ENCODE results near the gene SPSB1. TPM values are rescaled to one million over a fixed set of nuclear protein-coding genes. Genes with fewer than 3 reads are reported as not detected.

The SPSB1 gene
- total RNA-seq, 2 donors from 2014 or later, result 107 to 171 TPM

DNA sequence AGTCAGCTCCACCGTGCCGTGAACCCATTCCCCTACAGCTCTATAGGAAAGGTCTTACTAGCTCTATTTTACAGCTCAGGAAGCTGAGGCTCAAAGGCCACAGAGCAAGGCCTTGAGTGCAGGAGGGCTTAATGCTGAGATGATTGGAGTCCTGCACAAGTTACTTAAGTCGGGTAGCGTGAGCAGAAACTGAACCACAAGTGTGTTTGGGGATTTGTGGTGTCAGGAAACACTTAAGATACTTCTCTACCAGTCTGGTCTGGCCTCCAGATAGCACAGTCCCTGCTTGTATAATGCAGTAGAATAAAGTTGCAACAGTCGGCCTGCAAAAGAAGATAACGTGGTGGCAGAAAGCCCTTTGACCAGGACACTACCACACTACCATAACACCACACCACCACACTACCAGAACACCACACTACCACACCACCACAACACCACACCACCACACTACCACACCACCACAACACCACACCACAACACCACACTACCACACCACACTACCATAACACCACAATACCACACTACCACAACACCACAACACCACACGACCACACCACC is 118.1 kb downstream of the SPSB1 start:
- H3K36me3 ChIP-seq, result no peaks in the 10 kb centered on the region
- ATAC-seq (ENCODE audit: insufficient number of reproducible peaks, low FRiP score, low read depth) (no peak), DNase-seq (ENCODE audit: low spot score) (no peak)
- no peaks in the 10 kb centered on the region for H3K9me3 ChIP-seq
- H3K4me3 ChIP-seq, result no peak overlapping the region
- H3K27me3 ChIP-seq (replicated peaks; ENCODE audit: insufficient read depth), result no peaks in the 10 kb centered on the region
- H3K4me1 ChIP-seq (ENCODE audit: control insufficient read depth in 1 of 2, low read depth in 2 of 2), result peaks cover 26 to 37% of the 10 kb centered on the region in 2 donors
- no peak overlapping the region for H3K27ac ChIP-seq
- TF ChIP-seq, protein P1, sequence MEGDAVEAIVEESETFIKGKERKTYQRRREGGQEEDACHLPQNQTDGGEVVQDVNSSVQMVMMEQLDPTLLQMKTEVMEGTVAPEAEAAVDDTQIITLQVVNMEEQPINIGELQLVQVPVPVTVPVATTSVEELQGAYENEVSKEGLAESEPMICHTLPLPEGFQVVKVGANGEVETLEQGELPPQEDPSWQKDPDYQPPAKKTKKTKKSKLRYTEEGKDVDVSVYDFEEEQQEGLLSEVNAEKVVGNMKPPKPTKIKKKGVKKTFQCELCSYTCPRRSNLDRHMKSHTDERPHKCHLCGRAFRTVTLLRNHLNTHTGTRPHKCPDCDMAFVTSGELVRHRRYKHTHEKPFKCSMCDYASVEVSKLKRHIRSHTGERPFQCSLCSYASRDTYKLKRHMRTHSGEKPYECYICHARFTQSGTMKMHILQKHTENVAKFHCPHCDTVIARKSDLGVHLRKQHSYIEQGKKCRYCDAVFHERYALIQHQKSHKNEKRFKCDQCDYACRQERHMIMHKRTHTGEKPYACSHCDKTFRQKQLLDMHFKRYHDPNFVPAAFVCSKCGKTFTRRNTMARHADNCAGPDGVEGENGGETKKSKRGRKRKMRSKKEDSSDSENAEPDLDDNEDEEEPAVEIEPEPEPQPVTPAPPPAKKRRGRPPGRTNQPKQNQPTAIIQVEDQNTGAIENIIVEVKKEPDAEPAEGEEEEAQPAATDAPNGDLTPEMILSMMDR (IDR thresholded peaks at IDR 0.05), result no peak

DNA sequence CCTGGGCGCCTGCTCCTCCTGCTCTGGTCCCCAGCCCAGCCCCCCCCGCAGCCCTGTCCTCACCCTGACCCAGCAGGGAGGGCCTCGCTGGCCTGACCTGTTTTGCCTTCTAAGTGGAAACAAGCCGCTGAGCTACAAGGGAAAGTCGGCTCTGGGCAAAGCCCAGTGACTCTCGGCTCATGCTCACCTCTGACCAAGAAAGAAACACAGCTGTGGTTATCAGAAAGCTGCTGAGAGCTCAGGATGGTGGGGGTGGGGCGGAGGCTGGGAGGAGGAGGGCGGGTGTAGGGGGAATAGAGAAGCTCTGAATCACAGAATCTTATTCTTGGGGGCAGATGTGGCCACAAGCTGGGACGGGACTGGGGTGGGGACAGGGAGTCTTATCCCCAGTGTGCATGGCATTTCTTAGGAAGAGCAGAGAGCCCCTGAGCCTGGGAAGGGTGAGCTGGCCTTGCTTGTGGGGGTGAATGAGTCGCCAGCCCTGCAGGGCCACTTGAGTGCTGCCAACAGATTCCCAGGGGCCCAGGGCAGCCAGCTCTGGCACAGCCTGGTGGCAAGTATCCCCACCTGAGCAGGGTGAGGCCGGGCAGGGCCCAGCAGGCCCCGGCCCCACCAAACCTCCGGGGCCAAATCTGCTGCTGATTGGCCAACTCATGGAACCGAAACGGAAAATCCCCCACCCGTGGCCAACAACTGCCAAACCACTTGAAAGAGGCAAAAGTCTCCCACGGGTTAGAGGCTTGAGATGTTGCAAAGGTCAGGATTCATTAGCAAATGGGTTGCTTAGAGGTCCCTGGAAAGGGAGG is 120.6 kb downstream of the SPSB1 start:
- TF ChIP-seq, protein P1 (IDR thresholded peaks at IDR 0.05), result no peak
- Histone ChIP-seq H3K9me3 (no peaks in the 10 kb centered on the region), H3K4me3 (peak overlapping the region; percentile 50), H3K27me3 (replicated peaks; ENCODE audit: insufficient read depth) (no peaks in the 10 kb centered on the region), H3K36me3 (no peaks in the 10 kb centered on the region), H3K27ac (peak overlapping the region; percentile 88 to 96), H3K4me1 (ENCODE audit: control insufficient read depth in 1 of 2, low read depth in 2 of 2) (peaks cover 26 to 37% of the 10 kb centered on the region in 2 donors)
- DNase-seq (ENCODE audit: low spot score) (peak; percentile 57), ATAC-seq (ENCODE audit: insufficient number of reproducible peaks, low FRiP score, low read depth) (peak; percentile 67)

DNA sequence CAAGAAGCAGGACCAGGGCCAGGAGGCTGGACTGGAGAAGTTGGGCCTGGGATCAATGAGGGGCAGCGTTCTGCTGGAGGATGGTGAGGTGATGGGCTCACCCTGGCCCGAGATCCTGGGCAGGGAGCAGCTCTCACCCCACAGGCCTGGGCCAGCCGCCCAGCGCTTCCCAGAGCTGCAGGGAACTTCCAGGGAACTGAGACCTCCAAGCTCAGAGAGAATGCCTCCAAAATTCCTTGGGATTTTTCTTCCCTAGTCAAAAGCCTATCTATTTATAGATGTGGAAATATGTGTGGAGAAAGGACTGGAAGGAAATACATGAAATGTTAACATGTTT is 121.2 kb downstream of the SPSB1 start:
- no peaks in the 10 kb centered on the region for H3K27me3 ChIP-seq (replicated peaks; ENCODE audit: insufficient read depth)
- TF ChIP-seq, protein P1 (IDR thresholded peaks at IDR 0.05), result no peak
- peaks cover 26 to 37% of the 10 kb centered on the region in 2 donors for H3K4me1 ChIP-seq (ENCODE audit: control insufficient read depth in 1 of 2, low read depth in 2 of 2)
- ATAC-seq (ENCODE audit: insufficient number of reproducible peaks, low FRiP score, low read depth), result peak; percentile 32
- peak overlapping the region; percentile 50 for H3K4me3 ChIP-seq
- no peaks in the 10 kb centered on the region for H3K9me3 ChIP-seq
- no peak for DNase-seq (ENCODE audit: low spot score)
- H3K36me3 ChIP-seq, result no peaks in the 10 kb centered on the region
- peak overlapping the region; percentile 88 to 96 for H3K27ac ChIP-seq

DNA sequence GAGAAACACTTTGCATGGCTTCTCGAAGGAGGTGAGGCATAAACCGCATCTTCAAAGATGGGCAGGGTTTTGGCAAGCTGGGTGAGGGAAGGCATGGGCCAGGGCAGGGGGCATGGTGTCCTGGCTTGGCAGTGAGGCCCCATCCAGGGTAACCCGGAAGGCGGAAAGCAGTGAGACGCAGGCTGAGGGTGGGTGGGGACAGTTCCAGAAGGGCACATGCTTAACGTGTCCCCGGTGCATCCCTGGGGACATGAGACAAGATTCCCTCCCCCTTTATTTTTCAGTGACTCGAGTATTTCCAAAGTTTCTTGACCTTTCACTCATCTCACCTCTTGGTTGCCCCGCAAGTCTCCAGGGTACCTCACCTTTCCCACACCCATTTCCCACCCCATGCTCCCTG is 123.8 kb downstream of the SPSB1 start:
- H3K27ac ChIP-seq, result no peak overlapping the region
- TF ChIP-seq, protein P1 (IDR thresholded peaks at IDR 0.05), result no peak
- no peak for DNase-seq (ENCODE audit: low spot score)
- ATAC-seq (ENCODE audit: insufficient number of reproducible peaks, low FRiP score, low read depth), result no peak
- H3K27me3 ChIP-seq (replicated peaks; ENCODE audit: insufficient read depth), result no peaks in the 10 kb centered on the region
- no peak overlapping the region for H3K4me3 ChIP-seq
- peaks cover 26 to 41% of the 10 kb centered on the region in 2 donors for H3K4me1 ChIP-seq (ENCODE audit: control insufficient read depth in 1 of 2, low read depth in 2 of 2)
- H3K9me3 ChIP-seq, result no peaks in the 10 kb centered on the region
- H3K36me3 ChIP-seq, result no peaks in the 10 kb centered on the region

DNA sequence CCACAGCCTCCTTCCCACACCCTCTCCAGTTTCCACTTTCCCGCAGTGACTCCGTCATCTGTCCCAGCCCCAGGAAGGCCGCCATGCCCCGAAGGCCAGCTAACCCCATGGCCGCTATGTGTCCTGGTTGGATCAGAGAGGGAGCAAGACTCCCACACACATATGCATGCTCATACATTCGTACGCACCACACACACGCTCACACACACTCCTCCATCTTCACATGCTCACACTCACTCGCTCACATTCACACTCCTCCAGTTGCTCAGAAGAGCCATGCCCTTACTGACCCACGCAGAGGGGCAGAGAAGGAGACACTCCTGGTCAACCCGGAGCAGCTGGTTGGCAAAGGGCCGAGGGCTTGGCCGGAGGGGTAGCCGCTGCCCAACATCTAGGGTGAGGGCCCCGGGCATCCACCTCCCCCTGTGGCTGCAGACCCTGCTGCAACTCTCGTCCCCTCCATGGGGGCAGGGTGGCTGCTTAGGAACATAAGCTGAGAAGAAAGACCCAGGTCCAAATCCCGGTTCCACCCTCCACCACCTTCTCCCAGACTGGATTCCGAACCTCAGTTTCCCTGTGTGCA is 124.3 kb downstream of the SPSB1 start:
- Histone ChIP-seq H3K9me3 (no peaks in the 10 kb centered on the region), H3K27ac (no peak overlapping the region), H3K4me3 (no peak overlapping the region), H3K27me3 (replicated peaks; ENCODE audit: insufficient read depth) (no peaks in the 10 kb centered on the region), H3K36me3 (no peaks in the 10 kb centered on the region), H3K4me1 (ENCODE audit: control insufficient read depth in 1 of 2, low read depth in 2 of 2) (peaks cover 26 to 36% of the 10 kb centered on the region in 2 donors)
- DNase-seq (ENCODE audit: low spot score), result no peak
- no peak for ATAC-seq (ENCODE audit: insufficient number of reproducible peaks, low FRiP score, low read depth)
- TF ChIP-seq, protein P1 (IDR thresholded peaks at IDR 0.05), result no peak

Measured in thoracic aorta (tissue), 2 donors.